Caco-2 (cell line): ENCODE data around the gene MBD4. TPM values are rescaled to one million over a fixed set of nuclear protein-coding genes. Genes with fewer than 3 reads are reported as not detected.
A peak's percentile ranks its signal among the peaks of the same experiment; 100 is the strongest.
"Not testable (repeated sequence)": the region's sequence is repeated elsewhere in the genome, so short reads cannot be mapped to it uniquely, and the experiment has no call there.

ENCODE experiments used
- BruUV-seq: library from RNA; stranded (reverse); fragments of 400-500 nt; replicated peaks from 2 replicates; lab custom pipeline; 2021; lab: Mats Ljungman, UMichigan
- CTCF ChIA-PET: fragments of 300-600 bp; sonication (Branson Sonifier 250); formaldehyde crosslinking; loops from one replicate; lab custom pipeline; 2022; ENCODE audit warnings: antibody characterized with exemption; lab: Charles Lee
- POLR2A ChIA-PET: fragments of 300-600 bp; sonication (Branson Sonifier 250); formaldehyde crosslinking; loops from one replicate; lab custom pipeline; 2022; ENCODE audit warnings: antibody characterized with exemption; lab: Charles Lee
- DNase-seq, 2 experiments: peaks; one replicate each; pipeline versions ENCODE4 v3.0.0 to v3.0.0-alpha.2; 2020 to 2022
- H3K27me3 ChIP-seq: replicated peaks from 2 replicates; pipeline ENCODE4 v1.6.0; 2011; ENCODE audit warnings: low read length; ENCODE audit not compliant: control insufficient read depth, insufficient read depth
- H3K36me3 ChIP-seq: 2 replicates; pipeline ENCODE4 v1.5.1; 2011; ENCODE audit warnings: low read length; ENCODE audit not compliant: control insufficient read depth, insufficient read depth
- H3K4me1 ChIP-seq: fragments of 250-450 bp; sonication (Bioruptor Pico); 2 replicates; pipeline ENCODE4 v1.5.1; 2020; ENCODE audit warnings: mild to moderate bottlenecking
- H3K4me3 ChIP-seq: 2 replicates; pipeline ENCODE4 v1.5.1; 2011; ENCODE audit warnings: low read depth, mild to moderate bottlenecking, control low read depth, low read length
- H3K9me3 ChIP-seq: fragments of 250-450 bp; sonication (Bioruptor Pico); 2 replicates; pipeline ENCODE4 v1.5.1; 2020; ENCODE audit warnings: mild to moderate bottlenecking, moderate library complexity
- H3K27ac Mint-ChIP-seq: one replicate; pipeline ENCODE4 v1.8.0; 2022; ENCODE audit warnings: mixed read lengths; ENCODE audit not compliant: unreplicated experiment
- H3K27me3 Mint-ChIP-seq: one replicate; pipeline ENCODE4 v1.8.0; 2022; ENCODE audit warnings: mixed read lengths; ENCODE audit not compliant: insufficient read depth, unreplicated experiment
- H3K36me3 Mint-ChIP-seq: one replicate; pipeline ENCODE4 v1.8.0; 2022; ENCODE audit warnings: mild to moderate bottlenecking, mixed read lengths; ENCODE audit not compliant: insufficient read depth, unreplicated experiment
- H3K4me1 Mint-ChIP-seq: one replicate; pipeline ENCODE4 v1.8.0; 2022; ENCODE audit warnings: low read depth, mixed read lengths; ENCODE audit not compliant: unreplicated experiment
- H3K4me3 Mint-ChIP-seq: one replicate; pipeline ENCODE4 v1.8.0; 2022; ENCODE audit warnings: mild to moderate bottlenecking, moderate library complexity, mixed read lengths; ENCODE audit not compliant: unreplicated experiment
- H3K9me3 Mint-ChIP-seq: one replicate; pipeline ENCODE4 v1.8.0; 2022; ENCODE audit warnings: mixed read lengths; ENCODE audit not compliant: unreplicated experiment
- intact Hi-C: fragments of 100-400 bp; cut with micrococcal nuclease; formaldehyde crosslinking; loops from one replicate; pipeline ENCODE4 v1.10.0; 2022; ENCODE audit not compliant: unreplicated experiment
- total RNA-seq: library from RNA; stranded (reverse); gene quantifications from 2 replicates; pipeline ENCODE4 v1.2.3, GENCODE V29; 2022
- TF ChIP-seq, protein P1 (sequence below), 2 experiments: fragments of 200-600 bp in 1 of 2; IDR thresholded peaks; 1 replicate in 1 of 2; 2 replicates in 1 of 2; pipeline versions ENCODE4 v1.5.1 to v1.8.0; 2011 to 2022; ENCODE audit warnings: antibody characterized with exemption in 1 of 2, control low read depth in 1 of 2, inconsistent platforms in 1 of 2, low read depth in 1 of 2, low read length in 1 of 2, mild to moderate bottlenecking in 1 of 2, moderate library complexity in 1 of 2; ENCODE audit not compliant: insufficient read depth in 1 of 2, severe bottlenecking in 1 of 2, unreplicated experiment in 1 of 2

The MBD4 gene
- total RNA-seq, 1 experiment from 2014 or later: 33.5 TPM

GRCh38 chr3:129399145-129399894 is 40.4 kb downstream of the MBD4 start:
- Mint-ChIP-seq H3K4me3 (peak overlapping the region; percentile 86), H3K4me1 (peaks cover 5% of the 10 kb centered on the region), H3K36me3 (peaks cover 35% of the 10 kb centered on the region), H3K27me3 (no peaks in the 10 kb centered on the region), H3K9me3 (no peaks in the 10 kb centered on the region), H3K27ac (peak overlapping the region; percentile 97)
- H3K4me1 ChIP-seq: 0 out of 2 replicates have a peak, but pooled peaks cover 4% of the 10 kb centered on the region
- POLR2A ChIA-PET: interaction anchor here (0.6 to 1.0 kb wide), 7 partner anchors 12 to 327 kb away, joined by 3 to 10 read pairs (median 5); no protein-coding TSS in a partner anchor
- peaks cover 2% of the 10 kb centered on the region; the same call in 1 of the 2 replicates for H3K36me3 ChIP-seq
- no peaks in the 10 kb centered on the region for H3K27me3 ChIP-seq
- peak; percentile 88 to 90 for DNase-seq
- TF ChIP-seq, protein P1, sequence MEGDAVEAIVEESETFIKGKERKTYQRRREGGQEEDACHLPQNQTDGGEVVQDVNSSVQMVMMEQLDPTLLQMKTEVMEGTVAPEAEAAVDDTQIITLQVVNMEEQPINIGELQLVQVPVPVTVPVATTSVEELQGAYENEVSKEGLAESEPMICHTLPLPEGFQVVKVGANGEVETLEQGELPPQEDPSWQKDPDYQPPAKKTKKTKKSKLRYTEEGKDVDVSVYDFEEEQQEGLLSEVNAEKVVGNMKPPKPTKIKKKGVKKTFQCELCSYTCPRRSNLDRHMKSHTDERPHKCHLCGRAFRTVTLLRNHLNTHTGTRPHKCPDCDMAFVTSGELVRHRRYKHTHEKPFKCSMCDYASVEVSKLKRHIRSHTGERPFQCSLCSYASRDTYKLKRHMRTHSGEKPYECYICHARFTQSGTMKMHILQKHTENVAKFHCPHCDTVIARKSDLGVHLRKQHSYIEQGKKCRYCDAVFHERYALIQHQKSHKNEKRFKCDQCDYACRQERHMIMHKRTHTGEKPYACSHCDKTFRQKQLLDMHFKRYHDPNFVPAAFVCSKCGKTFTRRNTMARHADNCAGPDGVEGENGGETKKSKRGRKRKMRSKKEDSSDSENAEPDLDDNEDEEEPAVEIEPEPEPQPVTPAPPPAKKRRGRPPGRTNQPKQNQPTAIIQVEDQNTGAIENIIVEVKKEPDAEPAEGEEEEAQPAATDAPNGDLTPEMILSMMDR (IDR thresholded peaks at IDR 0.05; ENCODE audit: insufficient read depth in 1 of 2, low read depth in 1 of 2, low read length in 1 of 2, severe bottlenecking in 1 of 2, unreplicated experiment in 1 of 2): peak; percentile 57 to 81
- peak overlapping the region; percentile 96 for H3K4me3 ChIP-seq
- intact Hi-C loops: loop anchor here (1.0 to 2.0 kb wide), 2 partner anchors 17 to 41 kb away; partner anchors contain the start of gene IFT122
- no peaks in the 10 kb centered on the region for H3K9me3 ChIP-seq
- BruUV-seq: no TSS peak
- CTCF ChIA-PET: no interaction called here

- no peaks in the 10 kb centered on the region for H3K9me3 Mint-ChIP-seq
- peak in 1 of 2 experiments; percentile 29 for DNase-seq
- Histone ChIP-seq H3K4me1 (0 out of 2 replicates have a peak, but pooled peaks cover 4% of the 10 kb centered on the region), H3K9me3 (no peaks in the 10 kb centered on the region), H3K36me3 (peaks cover 2% of the 10 kb centered on the region; the same call in 1 of the 2 replicates), H3K27me3 (no peaks in the 10 kb centered on the region), H3K4me3 (peak overlapping the region; percentile 96)
- intact Hi-C loops: loop anchor here (1.0 to 2.0 kb wide), 2 partner anchors 16 to 42 kb away; partner anchors contain the start of gene IFT122
- H3K4me1 Mint-ChIP-seq: peaks cover 5% of the 10 kb centered on the region
- H3K4me3 Mint-ChIP-seq: peak overlapping the region; percentile 86
- peaks cover 40% of the 10 kb centered on the region for H3K36me3 Mint-ChIP-seq
- TF ChIP-seq, protein P1 (IDR thresholded peaks at IDR 0.05; ENCODE audit: insufficient read depth in 1 of 2, low read depth in 1 of 2, low read length in 1 of 2, severe bottlenecking in 1 of 2, unreplicated experiment in 1 of 2): no peak
- no peaks in the 10 kb centered on the region for H3K27me3 Mint-ChIP-seq
- BruUV-seq: no TSS peak
- ChIA-PET CTCF (no interaction called here), POLR2A (no interaction called here)
- H3K27ac Mint-ChIP-seq: peak overlapping the region; percentile 97
These were observed 41.0 kb downstream of the MBD4 start for GRCh38 chr3:129398803-129399144.

DNA sequence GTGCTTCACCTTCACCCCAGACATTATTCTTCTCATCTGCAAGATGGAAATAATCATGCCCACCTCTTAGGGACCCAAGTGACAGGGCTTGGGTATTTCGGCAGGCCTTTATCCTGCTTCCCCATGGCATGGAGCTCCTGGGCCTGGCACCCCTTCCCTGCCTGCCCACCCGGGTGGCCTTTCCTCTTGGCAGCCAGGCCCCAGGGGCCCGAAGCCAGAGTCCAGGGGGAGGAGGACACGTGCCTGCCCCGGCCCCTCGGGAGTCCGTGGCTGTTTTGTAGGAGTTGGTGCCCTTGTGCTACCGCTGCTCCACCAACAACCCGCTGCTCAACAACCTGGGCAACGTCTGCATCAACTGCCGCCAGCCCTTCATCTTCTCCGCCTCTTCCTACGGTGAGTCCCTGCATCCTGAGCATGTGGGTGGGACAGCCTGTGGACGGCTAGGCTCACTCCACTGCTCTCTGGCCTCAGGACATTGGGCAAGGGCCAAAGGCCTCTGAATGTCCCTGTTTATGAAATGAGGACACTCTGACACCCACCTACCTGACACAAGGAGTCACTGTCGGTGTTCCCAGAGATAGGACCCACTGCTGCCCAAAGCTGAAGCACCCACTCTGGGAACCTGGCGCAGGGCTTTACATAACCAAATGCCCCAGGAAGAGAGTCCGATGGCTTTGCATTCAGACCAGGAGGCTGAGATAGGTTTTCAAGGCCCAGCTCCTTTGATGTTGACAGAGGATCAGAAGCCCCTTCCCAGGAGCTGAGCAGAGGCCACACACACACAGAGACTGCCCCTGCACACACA is 45.8 kb downstream of the MBD4 start:
- H3K4me3 ChIP-seq, H3K9me3 Mint-ChIP-seq, H3K27me3 ChIP-seq, H3K9me3 ChIP-seq, intact Hi-C loops, POLR2A ChIA-PET, H3K36me3 ChIP-seq, H3K27ac Mint-ChIP-seq, H3K27me3 Mint-ChIP-seq, BruUV-seq, H3K4me3 Mint-ChIP-seq, DNase-seq: not testable (repeated sequence)
- peaks cover 13% of the 10 kb centered on the region for H3K4me1 Mint-ChIP-seq
- peaks cover 13% of the 10 kb centered on the region for H3K4me1 ChIP-seq
- CTCF ChIA-PET: interaction anchor here (0.7 kb wide), 1 partner anchor 268 kb away, joined by 4 read pairs; no protein-coding TSS in a partner anchor
- peaks cover 74% of the 10 kb centered on the region for H3K36me3 Mint-ChIP-seq
